Lower leg skin (tissue), 3 donors: Measurements from ENCODE around the gene CHD6.

ENCODE experiments used
- CTCF ChIP-seq, 3 donors: fragments of 450-650 bp; IDR thresholded peaks; one replicate each; pipeline ENCODE4 v1.5.1; 2016; ENCODE audit warnings: antibody characterized with exemption in 3 of 3, mild to moderate bottlenecking in 3 of 3, moderate library complexity in 2 of 3
- POLR2A ChIP-seq, 2 donors: fragments of 450-650 bp; IDR thresholded peaks; one replicate each; pipeline ENCODE4 v1.6.1; 2016 to 2017; ENCODE audit warnings: antibody characterized with exemption in 2 of 2, mild to moderate bottlenecking in 1 of 2, moderate library complexity in 1 of 2

- TF ChIP-seq POLR2A (IDR thresholded peaks at IDR 0.05): no peak
- no peak for TF ChIP-seq CTCF (IDR thresholded peaks at IDR 0.05)
These were observed 209.9 kb downstream of the CHD6 start for GRCh38 chr20:41408156-41408794.
